Anterior cingulate cortex (tissue), 58 donors: ENCODE data around the gene SRGAP2C.
"Not testable (repeated sequence)": the region's sequence is repeated elsewhere in the genome, so short reads cannot be mapped to it uniquely, and the experiment has no call there.

Experiments used
- DNase-seq, 58 donors: peaks; one replicate each; lab custom pipeline; 2025; lab: John Stamatoyannopoulos, UW

SRGAP2C gene

GRCh38 chr1:121317491-121318468 is 133.0 kb downstream of the SRGAP2C start:
- DNase-seq, result peak in 1 of 58 donors; percentile 12

DNA sequence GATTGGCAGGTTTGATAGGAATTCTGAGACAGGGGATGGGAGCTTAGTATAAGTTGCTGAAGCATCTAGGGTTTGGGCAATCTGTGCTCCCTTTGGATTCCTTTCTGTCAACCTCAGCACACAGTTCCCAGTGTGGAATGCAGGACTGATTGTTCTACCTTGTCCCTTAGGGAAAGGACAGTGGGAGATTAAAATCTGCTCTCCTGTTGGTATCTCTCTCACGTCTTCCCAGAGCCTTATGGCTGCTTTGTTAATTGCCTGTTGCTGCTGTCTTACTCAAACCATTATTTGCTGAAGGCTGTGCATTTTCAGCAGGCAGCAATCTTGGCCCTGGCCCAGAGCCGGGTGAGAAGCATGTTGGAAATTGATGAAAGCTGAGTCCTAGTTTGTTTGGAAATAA is 133.9 kb downstream of the SRGAP2C start:
- DNase-seq, result not testable (repeated sequence)

GRCh38 chr1:121321660-121322059 is 136.9 kb downstream of the SRGAP2C start:
- not testable (repeated sequence) for DNase-seq

DNA sequence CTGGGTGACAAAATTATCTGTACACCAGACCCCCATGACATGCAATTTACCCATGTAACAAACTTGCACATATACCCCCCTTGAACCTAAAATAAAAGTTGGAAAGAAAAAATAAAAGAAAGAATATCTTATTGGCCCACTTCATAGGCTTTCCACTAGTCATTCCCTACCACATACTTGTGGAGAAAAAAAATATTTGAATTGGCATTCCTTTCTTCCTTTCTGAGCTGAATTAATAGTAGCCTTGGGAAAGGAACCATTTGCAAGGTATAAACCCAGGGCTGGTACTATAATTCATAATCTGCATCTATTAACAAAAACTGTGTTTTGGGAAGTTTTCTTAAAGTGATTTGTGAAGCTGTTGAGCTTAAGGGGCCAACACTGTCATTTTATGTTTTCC is 140.0 kb downstream of the SRGAP2C start:
- DNase-seq, result not testable (repeated sequence)

- not testable (repeated sequence) for DNase-seq
Measured at GRCh38 chr1:121332141-121332540, 147.4 kb downstream of the SRGAP2C start.

- not testable (repeated sequence) for DNase-seq
Measured at GRCh38 chr1:121332599-121333562, 148.1 kb downstream of the SRGAP2C start.

GRCh38 chr1:121337958-121338357 is 153.2 kb downstream of the SRGAP2C start:
- not testable (repeated sequence) for DNase-seq

- not testable (repeated sequence) for DNase-seq
Measured at GRCh38 chr1:121339611-121340010, 154.8 kb downstream of the SRGAP2C start.

DNA sequence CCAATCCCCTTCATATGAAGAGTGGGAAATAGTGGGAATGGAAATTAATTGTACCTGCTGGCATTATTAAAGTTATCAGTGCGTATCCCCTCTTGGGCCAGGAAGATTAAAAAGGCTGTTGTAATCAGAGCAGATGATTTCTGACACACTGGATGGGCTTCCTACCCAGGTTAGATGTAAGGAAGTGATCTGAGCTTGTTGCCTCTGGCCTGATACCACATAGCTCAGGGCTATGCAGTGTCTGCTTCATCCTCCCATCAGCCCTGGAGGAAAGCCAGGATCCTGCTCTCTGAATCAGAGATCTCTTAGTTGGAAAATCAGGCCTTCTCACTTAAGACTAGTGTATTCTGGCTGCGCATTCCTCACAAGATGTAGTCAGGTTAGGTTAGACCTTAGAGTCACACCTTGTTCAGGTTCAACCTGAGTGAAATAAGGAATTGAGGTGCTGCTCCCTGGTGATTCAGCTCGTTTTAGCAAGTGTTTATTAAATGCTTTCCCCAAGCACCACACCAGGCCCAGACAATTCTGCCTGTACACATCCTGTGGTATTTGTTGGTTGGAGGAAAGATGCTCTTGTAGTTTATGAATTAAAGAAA is 158.6 kb downstream of the SRGAP2C start:
- DNase-seq, result not testable (repeated sequence)

GRCh38 chr1:121344355-121344754 is 159.6 kb downstream of the SRGAP2C start:
- DNase-seq, result not testable (repeated sequence)

GRCh38 chr1:121346654-121347053 is 161.9 kb downstream of the SRGAP2C start:
- DNase-seq, result not testable (repeated sequence)

GRCh38 chr1:121347476-121347875 is 162.7 kb downstream of the SRGAP2C start:
- DNase-seq, result not testable (repeated sequence)

GRCh38 chr1:121348115-121348514 is 163.3 kb downstream of the SRGAP2C start:
- DNase-seq, result not testable (repeated sequence)

- DNase-seq, result not testable (repeated sequence)
Measured at GRCh38 chr1:121349332-121349967, 164.7 kb downstream of the SRGAP2C start.

- DNase-seq, result not testable (repeated sequence)
Measured at GRCh38 chr1:121355711-121356420, 171.1 kb downstream of the SRGAP2C start.

DNA sequence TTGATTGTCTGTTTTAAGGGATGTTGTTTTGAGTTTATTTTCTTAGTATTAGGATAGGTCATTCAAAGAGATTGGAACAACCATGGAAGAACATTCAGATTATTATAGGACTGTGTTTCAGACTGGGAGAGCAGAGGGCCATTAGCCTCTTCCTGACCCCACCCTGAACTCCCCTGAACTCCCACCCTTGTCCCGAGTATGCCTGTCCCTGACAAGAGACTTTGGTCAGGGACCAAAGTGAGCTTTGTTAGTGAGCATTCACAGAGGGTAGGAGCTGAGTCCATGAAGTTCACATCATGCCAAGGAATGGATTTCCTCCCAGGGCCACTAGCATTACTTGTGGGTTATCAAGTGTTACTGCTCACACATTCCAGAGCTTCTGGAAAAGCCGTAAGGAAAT is 172.0 kb downstream of the SRGAP2C start:
- DNase-seq, result not testable (repeated sequence)

DNA sequence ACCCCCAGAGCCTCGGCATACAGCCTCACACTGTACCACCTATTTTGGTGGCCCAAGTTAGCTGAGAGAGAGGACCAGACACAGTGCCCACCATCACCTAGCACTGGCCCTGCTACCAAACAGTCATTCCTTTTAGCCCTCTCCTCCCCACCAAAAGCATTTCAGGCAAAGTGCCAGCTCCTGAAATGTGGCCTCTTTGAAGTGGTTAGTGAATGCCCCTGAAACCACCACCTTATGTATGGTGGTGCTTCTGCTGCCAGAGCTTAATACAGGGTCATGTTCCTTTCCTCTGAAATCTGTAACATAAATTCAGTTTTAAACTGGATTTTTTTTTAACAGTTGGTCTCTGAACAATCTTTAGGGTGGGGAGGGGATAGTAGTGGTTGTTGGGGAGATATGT is 175.8 kb downstream of the SRGAP2C start:
- DNase-seq, result not testable (repeated sequence)

DNA sequence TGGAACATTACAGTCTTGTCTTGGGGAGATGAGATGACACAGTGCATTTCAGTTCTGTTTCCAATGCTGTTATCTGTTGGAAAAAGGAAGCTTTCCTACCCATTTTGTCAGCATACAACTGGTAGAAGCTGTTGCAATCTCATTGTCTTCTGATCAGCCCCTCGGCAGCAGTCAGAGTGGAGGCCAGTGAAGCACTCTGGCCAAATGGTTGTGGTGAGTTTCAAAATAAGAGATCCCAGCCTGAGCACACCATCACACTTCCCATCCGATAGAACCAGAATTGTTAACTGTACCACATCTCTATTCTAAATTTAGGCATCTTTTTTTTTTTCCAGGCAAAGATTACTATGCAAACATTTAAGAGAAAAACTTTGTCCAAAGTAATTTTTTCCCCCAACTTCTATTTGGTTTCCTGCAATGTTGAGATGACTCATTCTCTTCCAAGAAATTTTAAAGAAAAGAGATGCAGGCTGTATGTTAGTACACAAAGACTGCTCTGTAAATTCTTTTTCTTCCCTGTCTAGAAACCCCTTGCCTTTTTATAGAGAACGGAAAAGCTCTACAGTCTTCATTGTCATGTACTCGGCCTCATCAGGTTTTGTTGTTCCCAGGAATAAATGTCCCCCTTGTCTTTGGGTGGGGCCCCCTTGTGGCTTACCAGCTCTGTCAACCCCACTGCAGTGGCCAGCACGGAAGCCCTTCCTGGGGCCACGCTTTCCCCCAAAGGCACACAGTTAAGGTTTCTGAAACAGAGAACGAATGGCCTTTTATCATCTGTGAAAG is 176.9 kb downstream of the SRGAP2C start:
- DNase-seq, result not testable (repeated sequence)
